ENCODE measurements around the gene CTSZ. TPM values are rescaled to one million over a fixed set of nuclear protein-coding genes. Genes with fewer than 3 reads are reported as not detected.

The CTSZ gene
- total and polyA plus RNA-seq, 2 of the 4 experiments (the other 2 are of a cell fraction): 46.1 to 88.5 TPM

- no peaks in the 10 kb centered on the region for H3K4me1 ChIP-seq (ENCODE audit: control insufficient read depth, insufficient read depth, low read length)
- H3K27me3 ChIP-seq (ENCODE audit: control insufficient read depth, insufficient read depth, low read length): peaks cover 1% of the 10 kb centered on the region; the same call in 1 of the 2 replicates
- no peak overlapping the region for H3K56ac ChIP-seq (ENCODE audit: extremely low read depth, insufficient read depth, low read length)
- TF ChIP-seq CEBPB (IDR thresholded peaks at IDR 0.05; ENCODE audit: low read depth, low read length) (no peak), ELK1 (IDR thresholded peaks at IDR 0.05; ENCODE audit: borderline replicate concordance, low read depth, low read length) (no peak), USF2 (IDR thresholded peaks at IDR 0.05; ENCODE audit: low read depth, low read length) (no peak), RFX5 (IDR thresholded peaks at IDR 0.05; ENCODE audit: low read depth, low read length) (no peak), MXI1 (IDR thresholded peaks at IDR 0.05; ENCODE audit: borderline replicate concordance, low read depth, low read length) (no peak)
- H4K5ac ChIP-seq (ENCODE audit: low read depth, low read length): no peak overlapping the region
- no peaks in the 10 kb centered on the region for H3K9me1 ChIP-seq (ENCODE audit: insufficient read depth, low read length)
- H4K8ac ChIP-seq (ENCODE audit: low read depth in 2 of 2, low read length in 2 of 2): no peak overlapping the region
- no peak overlapping the region for H3K4me3 ChIP-seq (ENCODE audit: insufficient read depth, low read depth, low read length)
- H3K23ac ChIP-seq (ENCODE audit: low read depth, low read length): no peak overlapping the region
- no peak overlapping the region for H2BK120ac ChIP-seq (ENCODE audit: low read depth, low read length)
- peaks cover 7% of the 10 kb centered on the region for H3K9me3 ChIP-seq (ENCODE audit: control insufficient read depth, insufficient read depth, low read length)
- WGBS, 2 experiments (ENCODE audit: extremely low coverage in 2 of 2, insufficient read length in 1 of 2): no CpG with 5 or more reads among the region's 4 CpGs
- no peak overlapping the region for H2AFZ ChIP-seq (replicated peaks; ENCODE audit: low read length, poor library complexity)
- no peaks in the 10 kb centered on the region for H4K20me1 ChIP-seq (ENCODE audit: insufficient read depth, low read length)
- no peaks in the 10 kb centered on the region for H3K36me3 ChIP-seq (ENCODE audit: control insufficient read depth, insufficient read depth, low read length)
- no peak overlapping the region for H2BK20ac ChIP-seq (ENCODE audit: low read depth, low read length)
- H3K18ac ChIP-seq (ENCODE audit: low read depth, low read length): no peak overlapping the region
- no peak overlapping the region for H3K14ac ChIP-seq (replicated peaks; ENCODE audit: low read depth, low read length)
- no peak overlapping the region for H4K91ac ChIP-seq (ENCODE audit: insufficient read depth, low read depth, low read length)
- ATAC-seq (ENCODE audit: low read depth) (no peak), DNase-seq (no peak)
- ChIA-PET CTCF (interaction anchor here (0.8 kb wide), 1 partner anchor 58 kb away, joined by 3 read pairs; no protein-coding TSS in a partner anchor), POLR2A (ENCODE audit: unreplicated experiment) (no interaction called here)
- dilution Hi-C loops (cut with HindIII; ENCODE audit: low sequenced_read_pairs, unreplicated experiment) (no loop called here), intact Hi-C loops (cut with micrococcal nuclease) (no loop called here), in situ Hi-C loops (cut with MboI; ENCODE audit: low sequenced_read_pairs) (no loop called here)
- H3K9ac ChIP-seq (ENCODE audit: low read depth, low read length): no peak overlapping the region
- H3K4ac ChIP-seq (ENCODE audit: low read depth, low read length): no peak overlapping the region
- no peak overlapping the region for H2AK5ac ChIP-seq (ENCODE audit: low read depth, low read length)
- no peak overlapping the region for H2BK5ac ChIP-seq (ENCODE audit: low read depth, low read length, poor library complexity, severe bottlenecking)
- H2AK9ac ChIP-seq (replicated peaks; ENCODE audit: low read depth, low read length, poor library complexity): no peak overlapping the region
- BruUV-seq (replicated peaks): no TSS peak
- no peak overlapping the region for H2BK15ac ChIP-seq (ENCODE audit: low read depth, low read length)
- no peaks in the 10 kb centered on the region for H3K79me1 ChIP-seq (ENCODE audit: low read depth in 1 of 2, low read length in 2 of 2)
- H3K27ac ChIP-seq (ENCODE audit: insufficient read depth, low read length): no peak overlapping the region
- no peak overlapping the region for H3K4me2 ChIP-seq (ENCODE audit: low read depth, low read length)
Observed at GRCh38 chr20:58973179-58973578, 33.9 kb downstream of the CTSZ start.

Measured in IMR-90 (cell line).